Endothelial cell of umbilical vein (primary cell): Measurements from ENCODE around the gene NDP. TPM values are rescaled to one million over a fixed set of nuclear protein-coding genes. Genes with fewer than 3 reads are reported as not detected.

ENCODE experiments used
- BruUV-seq: library from RNA; stranded (reverse); fragments of 400-500 nt; replicated peaks from 2 replicates; lab custom pipeline; 2021; lab: Mats Ljungman, UMichigan
- CTCF ChIA-PET: fragments of 300-600, 350-600 bp; sonication (Branson Sonifier 250); formaldehyde crosslinking; loops from one replicate; lab custom pipeline; 2021; ENCODE audit warnings: antibody characterized with exemption, inconsistent platforms; lab: Charles Lee
- POLR2A ChIA-PET: fragments of 300-600, 350-600 bp; sonication (Branson Sonifier 250); formaldehyde crosslinking; loops from one replicate; lab custom pipeline; 2021; ENCODE audit warnings: antibody characterized with exemption, inconsistent platforms; lab: Charles Lee
- DNase-seq: peaks from one replicate; pipeline ENCODE4 v3.0.0-alpha.2; 2011; ENCODE audit warnings: low read depth, low spot score
- FAIRE-seq: peaks from 2 replicates; lab custom pipeline; 2011; peaks lifted over from hg19 to GRCh38; lab: Jason Lieb, UNC
- H2AFZ ChIP-seq: 2 replicates; pipeline ENCODE4 v1.6.0; 2012; ENCODE audit warnings: low read depth, low read length, control low read depth, inconsistent platforms
- H3K27ac ChIP-seq: 2 replicates; pipeline ENCODE4 v1.5.1; 2011; ENCODE audit warnings: low read depth, mild to moderate bottlenecking, control low read depth, low read length, moderate library complexity; ENCODE audit not compliant: insufficient read depth
- H3K27me3 ChIP-seq, 2 experiments: 2 replicates each; pipeline versions ENCODE4 v1.6.0 to v1.6.1; 2011; ENCODE audit warnings: low read length in 2 of 2, mixed read lengths in 1 of 2; ENCODE audit not compliant: control insufficient read depth in 2 of 2, insufficient read depth in 2 of 2
- H3K36me3 ChIP-seq, 2 experiments: 2 replicates in 1 of 2; 3 replicates in 1 of 2; pipeline ENCODE4 v1.5.1; 2011; ENCODE audit warnings: low read length in 2 of 2, mild to moderate bottlenecking in 1 of 2, moderate library complexity in 1 of 2; ENCODE audit not compliant: control insufficient read depth in 2 of 2, insufficient read depth in 2 of 2; ENCODE audit errors: extremely low read depth in 1 of 2
- H3K4me1 ChIP-seq: 3 replicates; pipeline ENCODE4 v1.5.1; 2011; ENCODE audit warnings: mild to moderate bottlenecking, low read length; ENCODE audit not compliant: control insufficient read depth, insufficient read depth; ENCODE audit errors: extremely low read depth
- H3K4me2 ChIP-seq: 2 replicates; pipeline ENCODE4 v1.6.1; 2011; ENCODE audit warnings: low read length, control low read depth, mixed read lengths; ENCODE audit not compliant: insufficient read depth
- H3K4me3 ChIP-seq, 3 experiments: fragments of 200-600 bp in 1 of 3; sonication (generic), shearing (Covaris generic) in 1 of 3; replicated peaks in 1 of 3; 2 replicates each; pipeline ENCODE4 v1.5.1; 2011 to 2016; ENCODE audit warnings: control low read depth in 3 of 3, low read length in 3 of 3, mild to moderate bottlenecking in 2 of 3, inconsistent platforms in 1 of 3, low read depth in 1 of 3, moderate library complexity in 1 of 3; ENCODE audit not compliant: insufficient read depth in 1 of 3
- H3K79me2 ChIP-seq: 2 replicates; pipeline ENCODE4 v1.6.0; 2012; ENCODE audit warnings: low read length, inconsistent platforms; ENCODE audit not compliant: control insufficient read depth, insufficient read depth
- H3K9ac ChIP-seq: replicated peaks from 2 replicates; pipeline ENCODE3; 2011; ENCODE audit warnings: low read length, control low read depth; ENCODE audit not compliant: insufficient read depth; ENCODE audit errors: extremely low read depth
- H3K9me1 ChIP-seq: replicated peaks from 3 replicates; pipeline ENCODE4 v1.6.0; 2011; ENCODE audit warnings: mild to moderate bottlenecking, low read length; ENCODE audit not compliant: control insufficient read depth, insufficient read depth; ENCODE audit errors: extremely low read depth
- H3K9me3 ChIP-seq: replicated peaks from 2 replicates; pipeline ENCODE4 v1.5.1; 2012; ENCODE audit warnings: low read length, inconsistent platforms; ENCODE audit not compliant: control insufficient read depth, insufficient read depth
- H4K20me1 ChIP-seq: replicated peaks from 2 replicates; pipeline ENCODE3; 2011; ENCODE audit warnings: mild to moderate bottlenecking, low read length; ENCODE audit not compliant: control insufficient read depth, insufficient read depth; ENCODE audit errors: extremely low read depth
- EZH2 ChIP-seq: IDR thresholded peaks from 2 replicates; pipeline ENCODE4 v1.6.1; 2012; ENCODE audit warnings: borderline replicate concordance, low read depth, mild to moderate bottlenecking, moderate library complexity, low read length, inconsistent platforms; ENCODE audit not compliant: severe bottlenecking
- FOS ChIP-seq: IDR thresholded peaks from 2 replicates; pipeline ENCODE4 v1.6.1; 2011; ENCODE audit warnings: mild to moderate bottlenecking, low read length, moderate library complexity, borderline replicate concordance; ENCODE audit not compliant: insufficient read depth
- GATA2 ChIP-seq: IDR thresholded peaks from 2 replicates; pipeline ENCODE4 v1.7.0; 2011; ENCODE audit warnings: low read depth, mild to moderate bottlenecking, moderate library complexity, mixed read lengths, low read length; ENCODE audit not compliant: insufficient read length, insufficient read depth
- MYC ChIP-seq: IDR thresholded peaks from one replicate; pipeline ENCODE4 v1.6.1; 2011; ENCODE audit warnings: mild to moderate bottlenecking, low read depth, low read length
- POLR2A ChIP-seq: IDR thresholded peaks from 2 replicates; pipeline ENCODE4 v1.6.1; 2012; ENCODE audit warnings: low read depth, mild to moderate bottlenecking, control low read depth, low read length
- POLR2AphosphoS5 ChIP-seq: IDR thresholded peaks from 2 replicates; pipeline ENCODE4 v1.6.1; 2012; ENCODE audit warnings: low read depth, mild to moderate bottlenecking, control low read depth, low read length, moderate library complexity; ENCODE audit not compliant: insufficient read depth
- dilution Hi-C: fragments of 300-500 bp; cut with MboI; formaldehyde crosslinking; loops from one replicate; pipeline ENCODE4 v1.15.0; 2019; ENCODE audit warnings: low sequenced_read_pairs; ENCODE audit not compliant: extremely low pct_ligation_motif_present
- intact Hi-C: fragments of 100-400 bp; cut with micrococcal nuclease; formaldehyde crosslinking; loops from one replicate; pipeline ENCODE4 v1.10.0; 2022
- polyA plus RNA-seq, 4 experiments: library from polyadenylated mRNA; depleted of rRNA in 3 of 4; stranded (reverse) in 3 of 4; unstranded in 1 of 4; fragments of >200 nt; gene quantifications; 2 replicates each; pipeline versions ENCODE4 v1.2.1 to v1.2.3, GENCODE V29; 2011 to 2012; ENCODE audit warnings: missing spikeins in 1 of 4
- total RNA-seq: library from RNA; stranded (reverse); gene quantifications from 2 replicates; pipeline ENCODE4 v1.2.3, GENCODE V29; 2021
- TF ChIP-seq, protein P1 (sequence below): IDR thresholded peaks from 2 replicates; pipeline ENCODE4 v1.6.1; 2011; ENCODE audit not compliant: insufficient read depth, insufficient read length

NDP gene
- total and polyA plus RNA-seq, 2 donors (not counting 3 experiments of a cell fraction or from before 2014, with no cell fraction given): 0.58 to 0.60 TPM

DNA sequence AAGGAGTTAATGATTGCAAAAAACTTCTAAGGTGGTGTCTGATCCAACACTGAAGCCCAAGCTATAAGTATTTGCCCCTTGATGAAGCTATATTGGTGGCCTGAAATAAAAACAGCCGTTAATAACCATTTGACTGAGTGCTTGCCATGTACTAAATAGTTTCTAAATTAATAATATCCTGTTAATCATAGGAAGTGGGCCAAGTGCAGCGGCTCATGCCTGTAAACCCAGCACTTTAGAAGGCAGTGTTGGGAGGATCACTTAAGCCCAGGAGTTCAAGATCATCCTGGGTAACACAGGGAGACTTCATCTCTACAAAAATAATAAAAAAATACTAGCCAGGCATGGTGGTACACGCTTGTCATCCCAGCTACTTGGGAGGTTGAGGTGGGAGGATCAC is 8.3 kb downstream of the NDP start:
- ChIA-PET CTCF (interaction anchor here (1.1 to 1.4 kb wide), 3 partner anchors 48 to 279 kb away, joined by 3 to 4 read pairs (median 4); no protein-coding TSS in a partner anchor), POLR2A (no interaction called here)
- intact Hi-C loops: loop anchor here (2.0 kb wide), 1 partner anchor 48 kb away; no protein-coding TSS in a partner anchor

GRCh38 chrX:43963726-43964125 is 9.5 kb downstream of the NDP start:
- CTCF ChIA-PET: interaction anchor here (1.1 to 1.4 kb wide), 2 partner anchors 49 to 280 kb away, joined by 3 to 4 read pairs; no protein-coding TSS in a partner anchor
- intact Hi-C loops: loop anchor here (2.0 kb wide), 1 partner anchor 49 kb away; no protein-coding TSS in a partner anchor

More for the DNA sequence above, 8.3 kb downstream of the NDP start:
- TF ChIP-seq FOS (peak; percentile 12), POLR2AphosphoS5 (no peak)
- H3K4me1 ChIP-seq: peaks cover 5% of the 10 kb centered on the region
- FAIRE-seq: peak; percentile 15
- no peaks in the 10 kb centered on the region for H3K9me3 ChIP-seq
- no TSS peak for BruUV-seq
- no peaks in the 10 kb centered on the region for H3K9me1 ChIP-seq
- no peak overlapping the region for H3K4me2 ChIP-seq
- H4K20me1 ChIP-seq: no peaks in the 10 kb centered on the region
- H3K4me3 ChIP-seq: no peak overlapping the region
- DNase-seq: peak; percentile 7
- dilution Hi-C loops: no loop called here
- no peaks in the 10 kb centered on the region for H3K36me3 ChIP-seq
- H3K79me2 ChIP-seq: no peaks in the 10 kb centered on the region
- H3K9ac ChIP-seq: no peak overlapping the region
- no peaks in the 10 kb centered on the region for H3K27me3 ChIP-seq
- no peak overlapping the region for H3K27ac ChIP-seq
- H2AFZ ChIP-seq: no peak overlapping the region

More at GRCh38 chrX:43963726-43964125, 9.5 kb downstream of the NDP start:
- dilution Hi-C loops: no loop called here
- no peak for DNase-seq
- Histone ChIP-seq H3K27ac (no peak overlapping the region), H3K4me3 (no peak overlapping the region), H3K4me2 (no peak overlapping the region), H3K9me1 (no peaks in the 10 kb centered on the region), H3K9me3 (no peaks in the 10 kb centered on the region), H3K36me3 (no peaks in the 10 kb centered on the region), H4K20me1 (no peaks in the 10 kb centered on the region), H3K27me3 (no peaks in the 10 kb centered on the region), H3K9ac (no peak overlapping the region), H3K79me2 (no peaks in the 10 kb centered on the region), H2AFZ (no peak overlapping the region), H3K4me1 (peaks cover 5% of the 10 kb centered on the region)
- FAIRE-seq: no peak
- TF ChIP-seq EZH2 (no peak), FOS (no peak), MYC (no peak), GATA2 (no peak), POLR2A (no peak), POLR2AphosphoS5 (no peak)
- TF ChIP-seq, protein P1, sequence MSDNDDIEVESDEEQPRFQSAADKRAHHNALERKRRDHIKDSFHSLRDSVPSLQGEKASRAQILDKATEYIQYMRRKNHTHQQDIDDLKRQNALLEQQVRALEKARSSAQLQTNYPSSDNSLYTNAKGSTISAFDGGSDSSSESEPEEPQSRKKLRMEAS: no peak
- no TSS peak for BruUV-seq
- POLR2A ChIA-PET: no interaction called here
